Panc1 (cell line): ENCODE measurements around the gene ZNF662.

ENCODE experiments used
- CTCF ChIP-seq: fragments of 450-650 bp; IDR thresholded peaks from 2 replicates; pipeline ENCODE4 v1.5.1; 2017; ENCODE audit warnings: mild to moderate bottlenecking
- SIN3A ChIP-seq: IDR thresholded peaks from 2 replicates; pipeline ENCODE4 v1.6.1; 2012; ENCODE audit warnings: low read depth, mild to moderate bottlenecking, low read length, moderate library complexity, borderline replicate concordance; ENCODE audit not compliant: insufficient read depth
- TCF7L2 ChIP-seq: IDR thresholded peaks from 2 replicates; pipeline ENCODE4 v1.6.1; 2011; ENCODE audit warnings: mild to moderate bottlenecking, low read depth, low read length, inconsistent platforms

GRCh38 chr3:42867138-42867537, 38.8 kb upstream of the ZNF662 start:
- TF ChIP-seq CTCF (no peak), SIN3A (no peak), TCF7L2 (no peak)
